Endothelial cell (in vitro differentiated cells): ENCODE data around the gene SPAM1. TPM values are rescaled to one million over a fixed set of nuclear protein-coding genes. Genes with fewer than 3 reads are reported as not detected.

Experiments used
- DNase-seq: peaks from one replicate; pipeline ENCODE4 v3.0.0; 2021; ENCODE audit warnings: low spot score
- H3K27ac Mint-ChIP-seq: one replicate; pipeline ENCODE4 v1.8.0; 2021; ENCODE audit warnings: mixed read lengths, inconsistent platforms; ENCODE audit not compliant: unreplicated experiment
- H3K27me3 Mint-ChIP-seq: one replicate; pipeline ENCODE4 v1.8.0; 2021; ENCODE audit warnings: mild to moderate bottlenecking, moderate library complexity, mixed read lengths, inconsistent platforms; ENCODE audit not compliant: unreplicated experiment
- H3K36me3 Mint-ChIP-seq: one replicate; pipeline ENCODE4 v1.8.0; 2021; ENCODE audit warnings: mild to moderate bottlenecking, low read depth, mixed read lengths, inconsistent platforms; ENCODE audit not compliant: unreplicated experiment
- H3K4me1 Mint-ChIP-seq: one replicate; pipeline ENCODE4 v1.8.0; 2021; ENCODE audit warnings: mild to moderate bottlenecking, mixed read lengths, inconsistent platforms; ENCODE audit not compliant: unreplicated experiment
- H3K4me3 Mint-ChIP-seq: one replicate; pipeline ENCODE4 v1.8.0; 2021; ENCODE audit warnings: mild to moderate bottlenecking, mixed read lengths, inconsistent platforms; ENCODE audit not compliant: unreplicated experiment
- H3K9me3 Mint-ChIP-seq: one replicate; pipeline ENCODE4 v1.8.0; 2021; ENCODE audit warnings: mixed read lengths, inconsistent platforms; ENCODE audit not compliant: unreplicated experiment
- CTCF ChIP-seq: fragments of 200-600 bp; sonication (generic); IDR thresholded peaks from one replicate; pipeline ENCODE4 v1.5.0; 2021; ENCODE audit warnings: antibody characterized with exemption; ENCODE audit not compliant: unreplicated experiment
- long read RNA-seq: library from polyadenylated mRNA; unstranded; transcript quantifications from one replicate; pipeline ENCODE4 v2.0.0, GENCODE V29; 2020; ENCODE audit not compliant: unreplicated experiment
- total RNA-seq: library from RNA; stranded (reverse); fragmentation: NEBNext Ultra II Directional; extraction: Animal tissue kit (Norgen Biotek cat#: 25700); gene quantifications from one replicate; pipeline ENCODE4 v1.2.1, GENCODE V29; 2021; ENCODE audit not compliant: unreplicated experiment

Gene SPAM1, protein sequence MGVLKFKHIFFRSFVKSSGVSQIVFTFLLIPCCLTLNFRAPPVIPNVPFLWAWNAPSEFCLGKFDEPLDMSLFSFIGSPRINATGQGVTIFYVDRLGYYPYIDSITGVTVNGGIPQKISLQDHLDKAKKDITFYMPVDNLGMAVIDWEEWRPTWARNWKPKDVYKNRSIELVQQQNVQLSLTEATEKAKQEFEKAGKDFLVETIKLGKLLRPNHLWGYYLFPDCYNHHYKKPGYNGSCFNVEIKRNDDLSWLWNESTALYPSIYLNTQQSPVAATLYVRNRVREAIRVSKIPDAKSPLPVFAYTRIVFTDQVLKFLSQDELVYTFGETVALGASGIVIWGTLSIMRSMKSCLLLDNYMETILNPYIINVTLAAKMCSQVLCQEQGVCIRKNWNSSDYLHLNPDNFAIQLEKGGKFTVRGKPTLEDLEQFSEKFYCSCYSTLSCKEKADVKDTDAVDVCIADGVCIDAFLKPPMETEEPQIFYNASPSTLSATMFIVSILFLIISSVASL
- total RNA-seq: not detected
- long read RNA-seq: 0 reads

- H3K36me3 Mint-ChIP-seq: no peaks in the 10 kb centered on the region
- H3K27me3 Mint-ChIP-seq: no peaks in the 10 kb centered on the region
- no peak for TF ChIP-seq CTCF
- H3K9me3 Mint-ChIP-seq: no peaks in the 10 kb centered on the region
- H3K4me1 Mint-ChIP-seq: peaks cover 36% of the 10 kb centered on the region
- H3K4me3 Mint-ChIP-seq: no peak within 1 kb of the TSS
- H3K27ac Mint-ChIP-seq: no peak within 1 kb of the TSS
- DNase-seq: no peak
Observed at GRCh38 chr7:123924941-123925340, at the start of gene SPAM1. Gene SPAM1, plus strand, starts transcription at chr7:123925241. Its CDS starts 28,330 bp downstream, at chr7:123953571.

- Mint-ChIP-seq H3K9me3 (no peaks in the 10 kb centered on the region), H3K27ac (no peak overlapping the region), H3K4me3 (no peak overlapping the region), H3K27me3 (no peaks in the 10 kb centered on the region), H3K36me3 (no peaks in the 10 kb centered on the region), H3K4me1 (peaks cover 4% of the 10 kb centered on the region)
- DNase-seq: no peak
- TF ChIP-seq CTCF: no peak
Observed at GRCh38 chr7:123876557-123877256, 48.3 kb upstream of the SPAM1 start.

GRCh38 chr7:123879628-123880027 is 45.4 kb upstream of the SPAM1 start:
- no peak for TF ChIP-seq CTCF
- H3K27ac Mint-ChIP-seq: no peak overlapping the region
- H3K9me3 Mint-ChIP-seq: no peaks in the 10 kb centered on the region
- no peaks in the 10 kb centered on the region for H3K36me3 Mint-ChIP-seq
- no peak for DNase-seq
- no peaks in the 10 kb centered on the region for H3K27me3 Mint-ChIP-seq
- no peak overlapping the region for H3K4me3 Mint-ChIP-seq
- H3K4me1 Mint-ChIP-seq: peaks cover 4% of the 10 kb centered on the region

DNA sequence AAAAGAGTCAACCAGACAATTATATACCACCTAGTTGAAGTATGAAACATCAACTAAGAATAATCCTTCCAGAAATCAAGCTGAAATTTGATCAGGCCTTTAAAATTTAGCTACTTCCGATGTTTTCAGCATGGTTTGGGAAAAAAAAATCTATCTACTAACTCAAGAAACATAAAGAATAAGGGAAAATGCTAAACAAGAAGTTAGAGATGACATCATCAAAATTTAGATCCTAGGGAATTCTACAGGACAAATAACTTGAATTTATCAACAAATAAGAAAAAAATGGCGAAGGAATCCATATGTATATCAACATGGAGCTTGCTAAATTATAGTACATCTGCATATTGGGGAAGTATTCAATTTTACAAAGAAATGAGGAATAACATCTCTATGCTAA is 43.7 kb upstream of the SPAM1 start:
- H3K9me3 Mint-ChIP-seq: no peaks in the 10 kb centered on the region
- H3K36me3 Mint-ChIP-seq: no peaks in the 10 kb centered on the region
- DNase-seq: no peak
- peaks cover 4% of the 10 kb centered on the region for H3K4me1 Mint-ChIP-seq
- no peak for TF ChIP-seq CTCF
- no peak overlapping the region for H3K4me3 Mint-ChIP-seq
- H3K27ac Mint-ChIP-seq: no peak overlapping the region
- H3K27me3 Mint-ChIP-seq: no peaks in the 10 kb centered on the region

DNA sequence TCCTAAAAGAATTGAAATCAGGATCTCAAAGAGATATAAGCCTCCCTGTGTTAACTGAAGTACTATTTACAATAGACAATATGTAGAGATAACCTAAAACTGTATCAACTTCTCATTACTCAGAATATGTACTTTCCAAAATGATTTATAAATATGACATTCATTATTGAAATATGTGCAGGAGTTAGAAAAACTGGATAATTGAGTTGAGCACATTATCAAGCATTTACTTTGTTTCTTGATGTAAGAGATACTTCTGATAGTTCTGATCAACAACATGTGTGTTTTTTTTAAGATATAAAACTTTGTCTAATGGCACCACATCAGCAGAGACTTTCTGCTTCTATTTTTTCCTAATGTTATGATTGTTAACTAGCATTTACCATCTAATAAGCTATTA is 41.9 kb upstream of the SPAM1 start:
- H3K27me3 Mint-ChIP-seq: no peaks in the 10 kb centered on the region

More for the DNA sequence above, 41.9 kb upstream of the SPAM1 start:
- TF ChIP-seq CTCF: no peak
- no peak for DNase-seq
- no peaks in the 10 kb centered on the region for H3K36me3 Mint-ChIP-seq
- H3K9me3 Mint-ChIP-seq: no peaks in the 10 kb centered on the region
- H3K4me3 Mint-ChIP-seq: no peak overlapping the region
- no peaks in the 10 kb centered on the region for H3K4me1 Mint-ChIP-seq
- no peak overlapping the region for H3K27ac Mint-ChIP-seq
